GM18873 (cell line): Measurements from ENCODE around the gene UNC5B.

ENCODE experiments used
- ATAC-seq: cut with Tn5 transposase; IDR thresholded peaks from one replicate; pipeline ENCODE4 v1.9.1; 2021; ENCODE audit warnings: mild to moderate bottlenecking, moderate library complexity, moderate number of reproducible peaks; ENCODE audit not compliant: unreplicated experiment, low FRiP score

Gene UNC5B

GRCh38 chr10:71212318-71213126, at the start of gene UNC5B:
Gene UNC5B (plus strand): TSS chr10:71212570. CDS start chr10:71212986, 416 bp downstream.
- ATAC-seq: no peak

GRCh38 chr10:71173466-71173865, 38.9 kb upstream of the UNC5B start:
- ATAC-seq: no peak

- ATAC-seq: no peak
Measured at GRCh38 chr10:71176661-71177060, 35.7 kb upstream of the UNC5B start.

- no peak for ATAC-seq
Measured at GRCh38 chr10:71177651-71178199, 34.6 kb upstream of the UNC5B start.

- no peak for ATAC-seq
Measured at GRCh38 chr10:71178880-71179279, 33.5 kb upstream of the UNC5B start.

- no peak for ATAC-seq
Measured at GRCh38 chr10:71179382-71179781, 33.0 kb upstream of the UNC5B start.

- no peak for ATAC-seq
Measured at GRCh38 chr10:71184421-71184820, 27.9 kb upstream of the UNC5B start.

GRCh38 chr10:71185209-71185608, 27.2 kb upstream of the UNC5B start:
- no peak for ATAC-seq

GRCh38 chr10:71187197-71187596, 25.2 kb upstream of the UNC5B start:
- ATAC-seq: no peak

- no peak for ATAC-seq
Measured at GRCh38 chr10:71187600-71187999, 24.8 kb upstream of the UNC5B start.

GRCh38 chr10:71188201-71188600, 24.2 kb upstream of the UNC5B start:
- ATAC-seq: no peak

- ATAC-seq: no peak
Measured at GRCh38 chr10:71191019-71191418, 21.4 kb upstream of the UNC5B start.

- ATAC-seq: no peak
Measured at GRCh38 chr10:71191551-71192076, 20.8 kb upstream of the UNC5B start.

- no peak for ATAC-seq
Measured at GRCh38 chr10:71193516-71193915, 18.9 kb upstream of the UNC5B start.

- no peak for ATAC-seq
Measured at GRCh38 chr10:71197955-71198354, 14.4 kb upstream of the UNC5B start.

GRCh38 chr10:71201849-71202248, 10.5 kb upstream of the UNC5B start:
- no peak for ATAC-seq

GRCh38 chr10:71202314-71202713, 10.1 kb upstream of the UNC5B start:
- no peak for ATAC-seq

GRCh38 chr10:71203124-71203523, 9.2 kb upstream of the UNC5B start:
- ATAC-seq: no peak

- ATAC-seq: no peak
Measured at GRCh38 chr10:71203716-71204115, 8.7 kb upstream of the UNC5B start.

- no peak for ATAC-seq
Measured at GRCh38 chr10:71204746-71205145, 7.6 kb upstream of the UNC5B start.

GRCh38 chr10:71205468-71205867, 6.9 kb upstream of the UNC5B start:
- no peak for ATAC-seq

- ATAC-seq: no peak
Measured at GRCh38 chr10:71206911-71207310, 5.5 kb upstream of the UNC5B start.
